Pulmonary artery endothelial cell (primary cell): ENCODE results near the gene PRKCA. TPM values are rescaled to one million over a fixed set of nuclear protein-coding genes. Genes with fewer than 3 reads are reported as not detected.
"Not testable (repeated sequence)": the region's sequence is repeated elsewhere in the genome, so short reads cannot be mapped to it uniquely, and the experiment has no call there.

Source experiments
- DNase-seq: peaks from one replicate; pipeline ENCODE4 v3.0.0-alpha.2; 2011; ENCODE audit warnings: low read depth, low spot score
- total RNA-seq: library from RNA; depleted of rRNA; stranded (reverse); fragments of >200 nt; gene quantifications from 2 replicates; pipeline ENCODE4 v1.2.3, GENCODE V29; 2014

PRKCA gene
- total RNA-seq, 1 donor from 2014 or later: 10.8 TPM

- DNase-seq: no peak
These were observed 159.1 kb downstream of the PRKCA start for GRCh38 chr17:66461343-66461995.

DNA sequence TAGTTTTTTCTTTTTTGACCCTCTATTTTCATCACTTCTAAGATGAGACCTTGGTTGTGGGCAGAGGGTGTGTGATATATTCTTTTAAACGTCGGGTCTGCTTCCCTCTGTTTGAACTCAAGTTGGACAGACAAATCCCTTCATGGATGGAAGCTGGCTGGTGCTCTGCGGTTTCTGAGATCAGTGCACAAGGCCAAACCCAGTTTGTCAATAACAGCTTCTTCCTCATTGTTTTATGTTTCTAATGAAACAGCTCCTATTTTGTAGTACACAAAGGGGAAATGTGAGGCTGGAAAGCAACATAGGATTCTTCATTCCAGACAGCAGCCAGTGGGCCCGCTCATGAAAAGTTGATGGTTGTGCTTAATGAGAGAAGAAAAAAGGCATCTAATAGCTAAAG, 159.6 kb downstream of the PRKCA start:
- no peak for DNase-seq

GRCh38 chr17:66464921-66465320, 162.5 kb downstream of the PRKCA start:
- DNase-seq: no peak

- DNase-seq: no peak
These were observed 163.3 kb downstream of the PRKCA start for GRCh38 chr17:66465701-66466100.

DNA sequence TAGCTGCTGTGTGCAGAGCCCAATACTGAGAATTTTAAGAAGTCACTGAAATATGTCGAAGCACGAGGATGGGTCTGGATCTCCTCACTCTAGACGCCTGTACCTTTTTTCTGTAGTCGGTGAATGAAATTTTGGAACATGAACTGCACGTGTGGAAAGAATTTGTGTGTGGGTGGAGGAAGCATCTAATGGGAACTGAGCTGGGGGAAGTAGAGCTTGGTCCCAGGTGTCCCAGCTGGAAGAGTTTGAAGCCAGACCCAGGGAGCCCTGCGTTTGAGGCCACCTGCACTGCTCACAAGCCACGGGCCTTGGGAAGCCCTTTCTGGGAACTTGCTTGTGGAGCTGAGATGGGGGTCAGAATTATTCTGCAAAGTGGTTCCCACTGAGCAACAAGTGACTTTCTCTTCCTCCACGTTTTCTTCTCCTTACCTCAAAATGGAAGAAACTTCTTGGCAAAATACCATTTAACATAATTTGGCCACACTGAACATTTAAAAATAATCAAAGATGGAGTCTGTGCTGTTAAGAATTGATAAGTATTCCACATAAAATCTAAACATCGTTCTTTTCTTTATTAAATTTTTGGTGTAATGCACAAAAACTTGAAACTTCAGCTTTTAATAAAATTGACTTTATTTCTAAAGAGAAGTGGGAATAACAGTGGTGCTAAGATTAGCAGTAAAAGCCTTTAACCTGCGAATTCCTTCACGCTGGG, 163.8 kb downstream of the PRKCA start:
- DNase-seq: no peak

DNA sequence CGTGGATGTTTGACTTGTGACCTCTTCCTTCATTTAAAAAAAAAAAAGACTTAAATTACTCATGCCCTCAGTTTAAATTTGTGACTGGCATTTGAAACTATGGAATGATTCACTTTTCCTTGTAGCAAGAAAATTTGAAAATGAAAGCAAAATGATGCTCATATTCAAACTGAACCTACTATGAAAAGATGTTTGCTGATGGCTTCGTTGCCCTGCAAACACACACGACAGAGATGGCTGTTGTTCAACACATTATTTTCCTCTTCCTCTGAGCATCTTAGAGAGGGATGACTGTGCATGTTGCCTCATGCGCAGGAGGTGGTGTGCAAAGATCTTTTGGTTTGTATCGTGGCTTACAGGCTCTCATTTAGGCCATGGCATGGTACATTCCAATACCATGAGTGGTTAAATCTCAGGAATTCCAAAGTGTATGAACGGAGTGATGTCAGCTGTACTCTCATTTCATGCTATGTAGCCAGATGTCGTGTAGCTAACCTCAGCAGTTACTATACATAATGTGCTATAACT, 164.5 kb downstream of the PRKCA start:
- DNase-seq: peak; percentile 95

DNA sequence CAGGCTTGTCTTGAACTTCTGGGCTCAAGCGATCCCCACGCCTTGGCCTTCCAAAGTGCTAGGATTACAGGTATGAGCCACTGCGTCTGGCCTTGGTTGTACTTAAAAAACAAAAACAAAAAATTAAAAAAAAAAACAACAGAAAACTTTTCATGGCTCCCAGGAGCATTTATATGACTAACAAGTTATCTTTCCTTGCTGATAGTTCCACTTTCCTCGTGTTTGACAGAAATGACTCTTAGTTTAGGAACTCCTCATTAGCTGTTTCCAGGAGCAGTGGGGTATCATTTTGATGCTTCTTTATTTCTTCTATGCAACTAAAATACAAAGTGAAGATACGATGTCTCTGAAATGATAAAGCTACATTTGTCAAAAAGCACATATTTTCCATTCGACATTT, 165.4 kb downstream of the PRKCA start:
- no peak for DNase-seq

DNA sequence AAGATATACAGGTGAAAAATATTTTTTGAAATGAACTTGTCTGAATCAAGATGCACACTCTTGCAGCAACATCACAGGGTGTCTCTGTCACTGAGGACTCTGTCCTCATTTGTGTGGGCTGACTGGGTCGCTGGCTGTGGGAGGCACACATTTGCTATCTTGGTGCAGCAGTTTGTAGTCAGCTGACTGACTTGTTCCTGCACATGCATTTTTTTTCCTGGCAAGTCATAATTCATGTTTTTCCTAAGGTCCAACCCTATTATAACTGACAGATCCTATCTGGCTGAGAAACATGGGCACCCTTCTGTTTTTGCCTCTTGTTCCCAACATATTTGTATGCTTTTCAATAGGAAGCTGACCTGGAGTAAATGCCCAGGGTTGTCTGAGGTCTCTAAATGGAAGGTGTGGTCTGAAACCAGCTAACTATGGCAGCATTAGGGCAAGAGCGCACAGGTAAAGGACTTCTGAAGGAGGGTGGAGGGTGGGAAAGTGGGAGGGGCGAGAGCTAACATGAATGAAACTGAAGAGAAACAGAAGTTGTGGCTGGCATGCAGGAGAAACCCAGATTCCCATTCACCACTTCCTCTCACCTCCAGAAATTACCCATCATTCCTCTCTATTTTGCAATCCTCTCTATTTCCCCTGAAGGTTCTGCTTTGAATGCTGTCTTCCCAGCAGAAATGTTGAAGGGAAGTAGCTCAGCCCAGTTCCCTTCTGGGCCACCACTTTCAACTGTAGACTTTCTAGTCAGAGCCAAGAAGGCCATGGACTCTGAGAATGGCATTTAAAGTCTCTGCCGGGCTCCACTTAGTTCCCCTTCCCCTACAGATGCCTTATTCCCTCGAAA, 166.1 kb downstream of the PRKCA start:
- no peak for DNase-seq

GRCh38 chr17:66469088-66469442, 166.7 kb downstream of the PRKCA start:
- no peak for DNase-seq

GRCh38 chr17:66469461-66469860, 167.0 kb downstream of the PRKCA start:
- DNase-seq: no peak

GRCh38 chr17:66469890-66470289, 167.5 kb downstream of the PRKCA start:
- no peak for DNase-seq

DNA sequence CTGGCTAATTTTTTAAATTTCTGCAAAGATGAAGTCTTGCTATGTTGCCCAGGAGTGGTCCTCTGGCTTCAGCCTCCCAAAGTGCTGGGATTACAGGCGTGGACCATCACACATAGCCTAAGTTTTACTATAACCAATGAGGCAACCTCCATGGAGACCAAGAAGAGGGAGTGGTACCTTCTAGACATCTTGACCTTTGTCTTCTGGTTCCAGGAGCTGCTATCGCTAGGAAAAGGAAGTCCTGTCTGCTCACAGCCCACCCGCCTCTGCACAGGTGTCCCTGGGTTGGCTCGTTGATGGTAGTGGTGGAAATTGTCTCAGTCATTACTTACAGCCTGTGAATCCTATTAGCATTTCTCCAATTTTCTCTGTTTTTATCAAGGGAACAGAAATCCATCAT, 169.7 kb downstream of the PRKCA start:
- no peak for DNase-seq

DNA sequence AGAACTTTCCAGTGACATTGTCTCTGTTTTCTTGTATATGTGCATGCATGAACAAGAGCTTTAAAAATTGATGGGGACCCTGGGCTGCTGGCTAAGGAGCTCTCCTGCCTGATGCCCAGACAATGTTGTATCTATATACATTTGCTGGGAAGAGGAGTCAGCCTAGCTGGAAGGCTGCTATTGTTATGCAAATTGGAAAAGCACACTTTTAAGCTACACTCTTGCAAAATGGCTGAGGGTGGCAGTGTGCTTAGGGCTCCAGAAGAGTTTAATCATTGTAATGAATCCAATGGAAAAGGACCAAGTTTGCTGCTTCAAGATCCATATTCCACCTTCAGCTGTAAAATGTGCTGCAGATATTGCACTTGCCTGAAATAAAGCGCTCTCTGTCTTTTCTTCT, 171.8 kb downstream of the PRKCA start:
- DNase-seq: no peak

DNA sequence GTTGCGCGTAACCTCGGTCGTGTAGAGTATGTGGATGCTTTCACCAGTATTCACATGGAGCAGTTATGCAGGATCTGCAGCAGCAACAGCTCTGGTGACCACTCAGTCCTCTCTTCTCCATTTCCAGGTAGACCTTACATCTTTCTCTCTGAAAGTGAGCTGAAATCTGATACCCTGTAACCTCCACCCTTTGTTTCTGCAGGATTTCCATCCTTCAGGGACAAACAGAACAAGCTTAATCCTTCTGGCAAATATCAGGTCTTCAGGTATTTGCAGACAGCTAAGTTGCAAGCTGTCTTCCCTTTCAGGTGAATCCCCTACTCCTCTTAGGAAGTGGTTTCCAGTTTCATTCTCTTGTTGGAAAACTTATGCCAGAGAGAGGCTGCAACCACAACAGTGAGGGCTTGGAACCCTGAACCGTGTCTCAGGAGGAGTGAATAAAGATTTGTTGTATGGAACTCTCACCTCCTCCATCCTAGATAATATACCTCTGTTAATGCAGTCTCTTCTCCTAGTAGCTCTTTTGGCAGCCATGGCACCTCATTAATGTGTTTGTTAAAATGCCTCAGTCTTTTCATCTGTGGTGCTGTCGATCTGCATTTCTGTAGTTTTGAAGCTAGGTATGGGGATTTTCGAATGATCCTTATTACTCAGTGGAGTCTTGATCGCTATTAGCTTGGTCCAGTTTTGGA, 172.5 kb downstream of the PRKCA start:
- no peak for DNase-seq

DNA sequence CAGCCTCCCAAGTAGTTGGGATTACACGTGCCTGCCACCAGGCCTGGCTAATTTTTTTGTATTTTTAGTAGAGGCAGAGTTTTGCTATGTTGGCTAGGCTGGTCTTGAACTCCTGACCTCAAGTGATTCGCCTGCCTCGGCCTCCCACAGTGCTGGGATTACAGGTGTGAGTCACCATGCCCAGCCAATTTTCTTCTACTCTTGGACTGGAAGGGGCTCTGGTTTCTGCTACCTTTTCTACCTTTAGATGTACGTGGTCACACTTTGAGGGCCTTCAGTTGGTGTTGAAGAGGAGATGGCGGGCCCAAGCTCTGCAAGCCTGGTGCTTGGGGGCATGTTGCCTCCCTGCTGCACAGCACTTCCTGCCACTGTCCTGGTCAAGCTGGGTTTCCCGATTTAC, 173.6 kb downstream of the PRKCA start:
- DNase-seq: no peak

- no peak for DNase-seq
These were observed 175.3 kb downstream of the PRKCA start for GRCh38 chr17:66477615-66478283.

DNA sequence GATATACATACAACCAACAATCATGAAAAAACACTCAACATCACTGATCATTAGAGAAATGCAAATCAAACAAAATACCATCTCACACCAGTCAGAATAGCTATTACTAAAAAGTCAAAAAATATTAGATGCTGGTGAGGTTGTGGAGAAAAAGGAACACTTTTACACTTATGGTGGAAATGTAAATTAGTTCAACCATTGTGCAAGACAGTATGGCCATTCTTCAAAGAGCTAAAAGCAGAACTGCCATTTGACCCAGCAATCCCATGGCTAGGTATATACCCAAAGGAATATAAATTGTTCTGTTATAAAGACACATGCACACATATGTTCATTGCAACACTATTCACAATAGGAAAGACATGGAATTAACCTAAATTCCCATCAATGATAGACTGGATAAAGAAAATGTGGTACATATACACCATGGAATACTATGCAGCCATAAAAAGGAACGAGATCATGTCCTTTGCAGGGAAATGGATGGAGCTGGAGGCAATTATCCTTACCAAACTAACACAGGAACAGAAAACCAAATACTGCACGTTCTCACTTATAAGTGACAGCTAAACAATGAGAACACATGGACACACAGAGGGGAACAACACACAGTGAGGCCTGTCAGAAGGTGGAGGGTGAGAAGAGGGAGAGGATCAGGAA, 176.9 kb downstream of the PRKCA start:
- DNase-seq: not testable (repeated sequence)

DNA sequence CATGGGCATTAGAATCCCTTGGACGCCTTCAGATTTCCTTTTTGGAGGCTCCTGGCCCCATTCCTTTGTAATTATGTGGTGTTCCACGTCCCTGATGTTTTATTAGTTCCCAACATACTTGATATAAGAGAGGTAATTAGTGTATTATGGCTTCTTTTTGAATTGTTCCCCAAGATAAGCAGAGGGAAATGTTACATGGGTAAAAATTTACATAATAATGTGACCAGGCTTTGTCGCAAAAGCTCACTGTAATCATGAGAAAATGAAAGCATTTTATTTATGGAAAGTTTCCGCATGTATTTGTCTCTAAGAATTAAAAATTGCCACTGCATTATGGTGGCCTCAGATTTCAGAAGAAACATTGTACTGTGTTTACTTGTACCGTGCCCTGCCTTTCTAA, 177.8 kb downstream of the PRKCA start:
- DNase-seq: no peak

- no peak for DNase-seq
These were observed 178.4 kb downstream of the PRKCA start for GRCh38 chr17:66480802-66481201.

DNA sequence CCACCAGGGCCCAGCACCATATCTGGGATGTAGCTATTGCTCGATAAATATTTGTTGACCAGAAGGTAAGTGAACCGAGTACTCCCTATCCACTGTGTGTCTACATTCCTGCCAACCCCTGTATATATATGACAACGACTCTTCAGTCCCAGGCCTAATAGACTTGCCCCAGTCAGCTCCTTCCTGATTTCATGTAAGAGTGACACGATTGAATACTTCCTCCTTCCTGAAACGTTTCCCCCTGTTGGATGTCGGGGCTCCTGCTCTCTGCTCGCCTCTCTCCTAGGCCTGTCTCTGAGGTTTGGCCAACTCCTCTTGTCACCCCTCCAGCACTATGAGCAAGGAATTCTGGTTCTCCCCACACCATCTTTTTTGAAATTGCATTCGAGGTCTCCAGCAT, 178.9 kb downstream of the PRKCA start:
- no peak for DNase-seq

- DNase-seq: no peak
These were observed 181.5 kb downstream of the PRKCA start for GRCh38 chr17:66483906-66484305.
